ENCODE data around the gene TBC1D25.
A peak's percentile ranks its signal among the peaks of the same experiment; 100 is the strongest.

The TBC1D25 gene

DNA sequence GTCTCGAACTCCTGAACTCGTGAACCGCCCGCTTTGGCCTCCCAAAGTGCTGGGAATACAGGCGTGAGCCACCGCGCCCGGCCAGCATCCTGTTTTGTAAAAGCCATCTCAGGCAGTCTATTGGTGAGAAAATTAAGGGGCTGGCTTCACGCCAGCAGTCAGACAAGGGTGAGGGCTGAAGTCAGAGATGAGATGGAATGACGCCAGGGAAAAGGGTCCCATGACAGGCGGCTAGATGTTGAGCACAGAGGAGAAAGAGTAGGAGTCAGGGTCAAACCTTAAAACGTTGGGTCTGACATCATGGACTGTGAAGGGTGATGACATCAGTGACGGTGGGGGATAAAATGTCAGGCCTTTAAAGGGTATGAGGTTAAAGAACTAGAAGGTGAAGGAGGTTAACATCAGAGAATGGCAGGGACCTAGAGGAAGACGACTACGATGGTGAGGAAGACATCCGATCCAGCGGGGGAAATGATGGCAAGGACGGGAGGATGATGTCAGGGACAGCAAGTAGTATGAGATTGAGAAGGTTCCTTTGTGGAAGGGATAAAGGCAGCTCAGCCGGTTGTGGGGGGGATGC lies 34.3 kb downstream of the TBC1D25 start (continued):
- TF ChIP-seq IKZF3 (tag by site-specific recombination; IDR thresholded peaks at IDR 0.05) (no peak), ZBTB8A (tag by site-specific recombination; IDR thresholded peaks at IDR 0.05) (no peak), ZNF785 (tag by site-specific recombination; IDR thresholded peaks at IDR 0.05) (0 out of 2 replicates have a peak, but pooled peaks have one; percentile 14), ZNF2 (tag by site-specific recombination; IDR thresholded peaks at IDR 0.05) (0 out of 2 replicates have a peak, but pooled peaks have one; percentile 8), ZNF10 (tag by site-specific recombination; IDR thresholded peaks at IDR 0.05) (peak; percentile 76; the same call in 1 of the 2 replicates), ZNF280D (tag by site-specific recombination; IDR thresholded peaks at IDR 0.05) (peak; percentile 83; the same call in 1 of the 2 replicates), HOXC10 (CRISPR knock-in tag; IDR thresholded peaks at IDR 0.05) (no peak), ZNF600 (tag by site-specific recombination; IDR thresholded peaks at IDR 0.05) (peak; percentile 38; the same call in 1 of the 2 replicates), ZNF335 (tag by site-specific recombination; conservative IDR thresholded peaks at IDR 0.05) (peak; percentile 83), ZNF24 (tag by site-specific recombination; IDR thresholded peaks at IDR 0.05) (no peak), ATF2 (tag by site-specific recombination; IDR thresholded peaks at IDR 0.05; ENCODE audit: low read depth) (peak; percentile 97), ZNF792 (tag by site-specific recombination; IDR thresholded peaks at IDR 0.05) (0 out of 2 replicates have a peak, but pooled peaks have one; percentile 38), ZNF518A (tag by site-specific recombination; conservative IDR thresholded peaks at IDR 0.05; ENCODE audit: low read depth) (peak; percentile 67)
- TF ChIP-seq, protein P1, sequence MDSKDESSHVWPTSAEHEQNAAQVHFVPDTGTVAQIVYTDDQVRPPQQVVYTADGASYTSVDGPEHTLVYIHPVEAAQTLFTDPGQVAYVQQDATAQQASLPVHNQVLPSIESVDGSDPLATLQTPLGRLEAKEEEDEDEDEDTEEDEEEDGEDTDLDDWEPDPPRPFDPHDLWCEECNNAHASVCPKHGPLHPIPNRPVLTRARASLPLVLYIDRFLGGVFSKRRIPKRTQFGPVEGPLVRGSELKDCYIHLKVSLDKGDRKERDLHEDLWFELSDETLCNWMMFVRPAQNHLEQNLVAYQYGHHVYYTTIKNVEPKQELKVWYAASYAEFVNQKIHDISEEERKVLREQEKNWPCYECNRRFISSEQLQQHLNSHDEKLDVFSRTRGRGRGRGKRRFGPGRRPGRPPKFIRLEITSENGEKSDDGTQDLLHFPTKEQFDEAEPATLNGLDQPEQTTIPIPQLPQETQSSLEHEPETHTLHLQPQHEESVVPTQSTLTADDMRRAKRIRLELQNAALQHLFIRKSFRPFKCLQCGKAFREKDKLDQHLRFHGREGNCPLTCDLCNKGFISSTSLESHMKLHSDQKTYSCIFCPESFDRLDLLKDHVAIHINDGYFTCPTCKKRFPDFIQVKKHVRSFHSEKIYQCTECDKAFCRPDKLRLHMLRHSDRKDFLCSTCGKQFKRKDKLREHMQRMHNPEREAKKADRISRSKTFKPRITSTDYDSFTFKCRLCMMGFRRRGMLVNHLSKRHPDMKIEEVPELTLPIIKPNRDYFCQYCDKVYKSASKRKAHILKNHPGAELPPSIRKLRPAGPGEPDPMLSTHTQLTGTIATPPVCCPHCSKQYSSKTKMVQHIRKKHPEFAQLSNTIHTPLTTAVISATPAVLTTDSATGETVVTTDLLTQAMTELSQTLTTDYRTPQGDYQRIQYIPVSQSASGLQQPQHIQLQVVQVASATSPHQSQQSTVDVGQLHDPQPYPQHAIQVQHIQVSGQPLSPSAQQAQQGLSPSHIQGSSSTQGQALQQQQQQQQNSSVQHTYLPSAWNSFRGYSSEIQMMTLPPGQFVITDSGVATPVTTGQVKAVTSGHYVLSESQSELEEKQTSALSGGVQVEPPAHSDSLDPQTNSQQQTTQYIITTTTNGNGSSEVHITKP (tag by site-specific recombination; IDR thresholded peaks at IDR 0.05) = peak; percentile 83
- TF ChIP-seq, protein P2, sequence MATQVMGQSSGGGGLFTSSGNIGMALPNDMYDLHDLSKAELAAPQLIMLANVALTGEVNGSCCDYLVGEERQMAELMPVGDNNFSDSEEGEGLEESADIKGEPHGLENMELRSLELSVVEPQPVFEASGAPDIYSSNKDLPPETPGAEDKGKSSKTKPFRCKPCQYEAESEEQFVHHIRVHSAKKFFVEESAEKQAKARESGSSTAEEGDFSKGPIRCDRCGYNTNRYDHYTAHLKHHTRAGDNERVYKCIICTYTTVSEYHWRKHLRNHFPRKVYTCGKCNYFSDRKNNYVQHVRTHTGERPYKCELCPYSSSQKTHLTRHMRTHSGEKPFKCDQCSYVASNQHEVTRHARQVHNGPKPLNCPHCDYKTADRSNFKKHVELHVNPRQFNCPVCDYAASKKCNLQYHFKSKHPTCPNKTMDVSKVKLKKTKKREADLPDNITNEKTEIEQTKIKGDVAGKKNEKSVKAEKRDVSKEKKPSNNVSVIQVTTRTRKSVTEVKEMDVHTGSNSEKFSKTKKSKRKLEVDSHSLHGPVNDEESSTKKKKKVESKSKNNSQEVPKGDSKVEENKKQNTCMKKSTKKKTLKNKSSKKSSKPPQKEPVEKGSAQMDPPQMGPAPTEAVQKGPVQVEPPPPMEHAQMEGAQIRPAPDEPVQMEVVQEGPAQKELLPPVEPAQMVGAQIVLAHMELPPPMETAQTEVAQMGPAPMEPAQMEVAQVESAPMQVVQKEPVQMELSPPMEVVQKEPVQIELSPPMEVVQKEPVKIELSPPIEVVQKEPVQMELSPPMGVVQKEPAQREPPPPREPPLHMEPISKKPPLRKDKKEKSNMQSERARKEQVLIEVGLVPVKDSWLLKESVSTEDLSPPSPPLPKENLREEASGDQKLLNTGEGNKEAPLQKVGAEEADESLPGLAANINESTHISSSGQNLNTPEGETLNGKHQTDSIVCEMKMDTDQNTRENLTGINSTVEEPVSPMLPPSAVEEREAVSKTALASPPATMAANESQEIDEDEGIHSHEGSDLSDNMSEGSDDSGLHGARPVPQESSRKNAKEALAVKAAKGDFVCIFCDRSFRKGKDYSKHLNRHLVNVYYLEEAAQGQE (tag by site-specific recombination; IDR thresholded peaks at IDR 0.05) = peak; percentile 69
- TF ChIP-seq, protein P3, sequence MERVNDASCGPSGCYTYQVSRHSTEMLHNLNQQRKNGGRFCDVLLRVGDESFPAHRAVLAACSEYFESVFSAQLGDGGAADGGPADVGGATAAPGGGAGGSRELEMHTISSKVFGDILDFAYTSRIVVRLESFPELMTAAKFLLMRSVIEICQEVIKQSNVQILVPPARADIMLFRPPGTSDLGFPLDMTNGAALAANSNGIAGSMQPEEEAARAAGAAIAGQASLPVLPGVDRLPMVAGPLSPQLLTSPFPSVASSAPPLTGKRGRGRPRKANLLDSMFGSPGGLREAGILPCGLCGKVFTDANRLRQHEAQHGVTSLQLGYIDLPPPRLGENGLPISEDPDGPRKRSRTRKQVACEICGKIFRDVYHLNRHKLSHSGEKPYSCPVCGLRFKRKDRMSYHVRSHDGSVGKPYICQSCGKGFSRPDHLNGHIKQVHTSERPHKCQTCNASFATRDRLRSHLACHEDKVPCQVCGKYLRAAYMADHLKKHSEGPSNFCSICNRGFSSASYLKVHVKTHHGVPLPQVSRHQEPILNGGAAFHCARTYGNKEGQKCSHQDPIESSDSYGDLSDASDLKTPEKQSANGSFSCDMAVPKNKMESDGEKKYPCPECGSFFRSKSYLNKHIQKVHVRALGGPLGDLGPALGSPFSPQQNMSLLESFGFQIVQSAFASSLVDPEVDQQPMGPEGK (tag by site-specific recombination; IDR thresholded peaks at IDR 0.05) = peak; percentile 88
